Measurements from ENCODE around the gene CILP. TPM values are rescaled to one million over a fixed set of nuclear protein-coding genes. Genes with fewer than 3 reads are reported as not detected.

CILP gene
- total and polyA plus RNA-seq, 9 donors, result 10.4 to 32.5 (median 19.8) TPM

DNA sequence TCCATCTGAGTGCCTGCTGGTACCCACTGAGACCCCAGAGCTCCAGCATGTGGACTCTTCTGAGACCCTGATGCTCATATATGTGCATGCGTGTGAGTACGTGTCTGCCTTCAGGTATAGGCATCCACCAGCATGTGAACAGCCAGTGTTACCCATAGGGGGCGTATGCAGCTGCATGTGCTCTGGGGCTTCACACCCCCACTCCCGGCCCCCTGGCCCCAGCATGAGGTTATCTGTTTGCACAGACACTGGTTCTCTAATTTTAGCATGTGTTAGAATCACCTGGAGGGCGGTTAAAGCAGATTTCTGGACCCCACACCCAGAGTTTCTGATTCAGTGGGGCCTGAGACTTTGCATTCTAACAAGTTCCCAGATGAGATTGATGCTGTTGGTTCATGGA lies 824 bp upstream of the CILP start:
- Histone ChIP-seq H3K4me1 (ENCODE audit: control insufficient read depth, insufficient read depth, low read length) (peaks cover 48% of the 10 kb centered on the region), H3K9me3 (replicated peaks; ENCODE audit: control insufficient read depth, low read depth, low read length) (no peaks in the 10 kb centered on the region), H3K27me3 (ENCODE audit: control insufficient read depth, insufficient read depth, low read length) (peaks cover 1% of the 10 kb centered on the region), H3K27ac (ENCODE audit: low read length) (peak overlapping the region; percentile 65), H3K4me3 (ENCODE audit: low read length) (no peak overlapping the region), H3K36me3 (ENCODE audit: control insufficient read depth, insufficient read depth, low read length) (no peaks in the 10 kb centered on the region)
- DNase-seq, result no peak
- WGBS (ENCODE audit: insufficient coverage), result 77% methylated on average over 4 of the region's 5 CpGs

- Histone ChIP-seq H3K27me3 (ENCODE audit: control insufficient read depth, insufficient read depth, low read length) (peaks cover 2% of the 10 kb centered on the region), H3K4me3 (ENCODE audit: low read length) (no peak overlapping the region), H3K9me3 (replicated peaks; ENCODE audit: control insufficient read depth, low read depth, low read length) (no peaks in the 10 kb centered on the region), H3K27ac (ENCODE audit: low read length) (peak overlapping the region; percentile 65), H3K36me3 (ENCODE audit: control insufficient read depth, insufficient read depth, low read length) (no peaks in the 10 kb centered on the region), H3K4me1 (ENCODE audit: control insufficient read depth, insufficient read depth, low read length) (peaks cover 50% of the 10 kb centered on the region)
- WGBS (ENCODE audit: insufficient coverage), result 11% methylated on average over 2 of the region's 6 CpGs
- DNase-seq, result peak; percentile 93
These were observed 259 bp upstream of the CILP start for GRCh38 chr15:65211482-65211982.

DNA sequence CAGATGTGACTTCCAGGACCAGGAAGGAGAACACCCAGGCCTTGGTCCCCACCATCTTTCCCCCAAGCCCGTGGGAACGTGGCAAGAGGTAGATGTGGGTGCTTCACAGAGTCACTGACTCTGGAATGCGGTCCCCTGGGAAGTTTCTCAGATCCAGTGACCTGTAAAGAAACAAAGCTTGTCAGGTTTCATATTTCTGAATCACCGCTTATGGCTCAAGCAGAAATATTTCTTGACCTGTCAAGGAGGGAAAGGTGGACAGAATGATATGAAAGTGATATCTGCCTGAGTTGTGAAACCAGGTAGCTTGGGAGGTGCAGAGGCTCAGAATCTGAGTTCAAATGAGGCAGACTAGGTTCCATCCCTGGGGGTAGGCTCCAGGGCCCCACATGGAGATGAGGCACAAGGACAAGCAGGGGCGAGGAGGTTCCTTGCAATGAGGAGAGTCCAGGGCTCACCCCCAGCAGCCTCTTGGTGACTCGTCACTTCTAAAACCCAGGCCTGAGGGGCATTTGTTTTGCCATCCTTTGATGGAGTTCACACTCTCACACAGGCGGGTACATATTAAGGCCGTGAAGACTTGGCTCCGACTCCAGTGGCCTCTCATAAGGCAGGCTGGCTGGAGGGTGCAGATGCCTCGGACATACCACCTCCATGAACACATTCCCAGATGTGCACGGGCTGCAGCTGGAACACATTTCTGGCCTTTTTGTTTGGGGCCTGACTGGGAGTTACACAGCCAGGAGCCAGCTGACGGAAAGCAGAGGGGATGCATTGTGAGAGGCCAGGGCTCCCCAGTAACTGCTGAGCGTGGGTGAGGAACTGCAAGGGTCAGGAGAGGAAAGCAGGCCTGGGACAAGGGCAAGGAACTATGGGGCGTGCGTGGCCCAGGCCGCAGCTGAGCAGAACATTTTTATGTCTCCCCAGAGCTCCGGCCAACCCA lies 1.3 kb downstream of the CILP start:
- H3K4me3 ChIP-seq (ENCODE audit: low read length), result no peak overlapping the region
- 19% methylated on average over 8 of the region's 17 CpGs for WGBS (ENCODE audit: insufficient coverage)
- DNase-seq, result peak; percentile 84
- peaks cover 55% of the 10 kb centered on the region for H3K4me1 ChIP-seq (ENCODE audit: control insufficient read depth, insufficient read depth, low read length)
- H3K36me3 ChIP-seq (ENCODE audit: control insufficient read depth, insufficient read depth, low read length), result no peaks in the 10 kb centered on the region
- peak overlapping the region; percentile 71 for H3K27ac ChIP-seq (ENCODE audit: low read length)
- H3K27me3 ChIP-seq (ENCODE audit: control insufficient read depth, insufficient read depth, low read length), result peaks cover 2% of the 10 kb centered on the region
- no peaks in the 10 kb centered on the region for H3K9me3 ChIP-seq (replicated peaks; ENCODE audit: control insufficient read depth, low read depth, low read length)

DNA sequence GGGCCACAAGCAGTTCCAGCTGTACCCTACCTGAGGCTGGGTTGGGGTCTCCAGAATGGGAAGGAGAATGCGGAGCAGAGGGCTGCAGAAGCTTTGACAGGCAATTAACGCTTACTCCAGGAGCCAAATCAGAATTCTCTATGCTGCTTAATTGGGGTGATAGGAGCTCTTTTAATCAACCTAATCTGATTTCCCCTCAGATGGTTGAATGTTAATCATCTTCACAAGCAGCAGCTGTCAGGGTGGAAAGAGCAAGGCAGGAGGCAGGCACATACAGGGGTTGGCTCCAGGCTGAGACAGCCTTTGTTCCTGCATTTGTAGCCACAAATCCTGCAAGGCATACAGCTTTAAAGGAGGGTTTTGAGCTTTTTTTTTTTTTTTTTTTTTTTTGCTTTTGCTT lies 2.6 kb downstream of the CILP start:
- H3K4me1 ChIP-seq (ENCODE audit: control insufficient read depth, insufficient read depth, low read length), result peaks cover 52% of the 10 kb centered on the region
- H3K9me3 ChIP-seq (replicated peaks; ENCODE audit: control insufficient read depth, low read depth, low read length), result no peaks in the 10 kb centered on the region
- DNase-seq, result no peak
- peaks cover 2% of the 10 kb centered on the region for H3K27me3 ChIP-seq (ENCODE audit: control insufficient read depth, insufficient read depth, low read length)
- no peak overlapping the region for H3K4me3 ChIP-seq (ENCODE audit: low read length)
- H3K36me3 ChIP-seq (ENCODE audit: control insufficient read depth, insufficient read depth, low read length), result no peaks in the 10 kb centered on the region
- 80% methylated on average over 1 of the region's 2 CpGs for WGBS (ENCODE audit: insufficient coverage)
- H3K27ac ChIP-seq (ENCODE audit: low read length), result no peak overlapping the region

DNA sequence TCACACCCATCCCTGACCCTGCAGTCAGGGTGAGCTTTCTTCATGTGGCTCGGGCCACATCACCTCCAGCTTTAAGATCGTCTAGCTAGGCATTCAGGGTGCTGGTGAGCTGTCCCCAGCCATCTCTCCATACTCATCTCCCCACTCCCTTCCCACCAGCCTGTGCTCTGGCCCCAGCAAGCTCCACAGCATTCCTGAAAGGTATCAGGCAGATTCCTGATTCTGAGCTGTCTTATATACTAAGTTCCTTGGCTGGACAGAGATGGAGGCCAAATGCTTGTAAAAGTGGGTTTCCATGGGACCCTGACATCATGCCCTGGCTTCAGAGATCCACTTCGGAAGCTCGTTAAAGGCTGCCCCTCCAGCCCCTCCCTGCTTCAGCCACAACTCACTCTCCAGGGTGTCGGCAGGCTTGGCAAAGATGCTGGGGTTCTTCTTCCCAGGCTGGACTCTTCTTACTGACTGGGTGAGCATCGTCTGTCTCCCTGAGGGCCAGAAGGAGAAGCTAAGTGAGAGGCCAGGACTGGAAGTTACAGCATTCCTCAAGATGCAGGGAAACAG lies 3.9 kb downstream of the CILP start:
- peak; percentile 65 for DNase-seq
- H3K9me3 ChIP-seq (replicated peaks; ENCODE audit: control insufficient read depth, low read depth, low read length), result no peaks in the 10 kb centered on the region
- peaks cover 51% of the 10 kb centered on the region for H3K4me1 ChIP-seq (ENCODE audit: control insufficient read depth, insufficient read depth, low read length)
- H3K27ac ChIP-seq (ENCODE audit: low read length), result no peak overlapping the region
- H3K4me3 ChIP-seq (ENCODE audit: low read length), result no peak overlapping the region
- H3K27me3 ChIP-seq (ENCODE audit: control insufficient read depth, insufficient read depth, low read length), result peaks cover 2% of the 10 kb centered on the region
- WGBS (ENCODE audit: insufficient coverage), result 41% methylated on average over 3 of the region's 6 CpGs
- H3K36me3 ChIP-seq (ENCODE audit: control insufficient read depth, insufficient read depth, low read length), result no peaks in the 10 kb centered on the region

DNA sequence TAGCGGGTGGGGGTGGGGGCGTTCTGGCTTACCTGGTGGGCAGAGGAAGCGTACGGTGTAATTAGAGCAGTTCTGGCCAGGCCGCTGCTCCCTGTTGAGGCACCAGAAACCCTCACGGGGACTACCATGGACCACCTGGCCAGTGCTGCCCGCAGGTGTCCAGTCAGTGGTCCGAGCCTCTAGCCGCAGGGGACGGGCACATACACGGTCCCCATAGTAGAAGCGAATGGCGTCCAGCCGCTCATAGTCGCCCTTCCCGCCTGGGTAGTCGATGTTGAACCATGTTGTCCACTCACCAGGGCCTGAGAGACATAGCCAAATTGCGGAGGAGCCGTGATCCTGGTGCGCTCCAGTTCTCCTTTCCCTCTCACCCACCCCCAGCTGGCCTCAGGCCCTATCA lies 4.5 kb downstream of the CILP start:
- Histone ChIP-seq H3K27ac (ENCODE audit: low read length) (no peak overlapping the region), H3K27me3 (ENCODE audit: control insufficient read depth, insufficient read depth, low read length) (peaks cover 2% of the 10 kb centered on the region), H3K4me3 (ENCODE audit: low read length) (no peak overlapping the region), H3K9me3 (replicated peaks; ENCODE audit: control insufficient read depth, low read depth, low read length) (no peaks in the 10 kb centered on the region), H3K36me3 (ENCODE audit: control insufficient read depth, insufficient read depth, low read length) (peaks cover 4% of the 10 kb centered on the region), H3K4me1 (ENCODE audit: control insufficient read depth, insufficient read depth, low read length) (peaks cover 45% of the 10 kb centered on the region)
- no peak for DNase-seq
- 96% methylated on average over 20 of the region's 20 CpGs for WGBS (ENCODE audit: insufficient coverage)

GRCh38 chr15:65204931-65205660 lies 6.2 kb downstream of the CILP start:
- Histone ChIP-seq H3K27me3 (ENCODE audit: control insufficient read depth, insufficient read depth, low read length) (peaks cover 2% of the 10 kb centered on the region), H3K4me1 (ENCODE audit: control insufficient read depth, insufficient read depth, low read length) (peaks cover 28% of the 10 kb centered on the region), H3K4me3 (ENCODE audit: low read length) (no peak overlapping the region), H3K36me3 (ENCODE audit: control insufficient read depth, insufficient read depth, low read length) (peaks cover 5% of the 10 kb centered on the region), H3K27ac (ENCODE audit: low read length) (no peak overlapping the region), H3K9me3 (replicated peaks; ENCODE audit: control insufficient read depth, low read depth, low read length) (no peaks in the 10 kb centered on the region)
- peak; percentile 64 for DNase-seq
- 60% methylated on average over 10 of the region's 12 CpGs for WGBS (ENCODE audit: insufficient coverage)

- Histone ChIP-seq H3K27ac (ENCODE audit: low read length) (no peak overlapping the region), H3K9me3 (replicated peaks; ENCODE audit: control insufficient read depth, low read depth, low read length) (no peaks in the 10 kb centered on the region), H3K36me3 (ENCODE audit: control insufficient read depth, insufficient read depth, low read length) (peaks cover 5% of the 10 kb centered on the region), H3K4me3 (ENCODE audit: low read length) (no peak overlapping the region), H3K27me3 (ENCODE audit: control insufficient read depth, insufficient read depth, low read length) (peaks cover 2% of the 10 kb centered on the region), H3K4me1 (ENCODE audit: control insufficient read depth, insufficient read depth, low read length) (peaks cover 21% of the 10 kb centered on the region)
- 88% methylated on average over 4 of the region's 6 CpGs for WGBS (ENCODE audit: insufficient coverage)
- DNase-seq, result no peak
These were observed 6.9 kb downstream of the CILP start for GRCh38 chr15:65204236-65204930.

DNA sequence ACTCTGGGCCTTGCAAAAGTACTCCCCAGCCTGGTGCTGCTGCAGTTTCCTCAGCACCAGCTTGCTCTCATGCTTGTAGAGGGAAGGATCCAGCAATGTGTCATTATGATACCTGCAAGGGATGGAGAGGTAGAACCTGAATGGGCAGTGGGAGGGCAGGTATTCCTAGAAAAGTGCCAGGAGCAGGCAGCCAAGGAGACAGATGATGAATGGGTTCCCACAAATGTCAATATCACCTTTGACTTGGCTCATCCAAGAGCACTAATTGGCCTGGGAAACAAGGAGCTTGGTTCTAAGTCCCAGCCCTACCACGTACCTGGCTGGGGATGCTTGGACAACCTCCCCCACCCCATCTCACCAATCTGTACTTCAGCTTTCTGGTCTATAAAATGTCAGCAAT lies 9.4 kb downstream of the CILP start:
- no peaks in the 10 kb centered on the region for H3K9me3 ChIP-seq (replicated peaks; ENCODE audit: control insufficient read depth, low read depth, low read length)
- no peaks in the 10 kb centered on the region for H3K27me3 ChIP-seq (ENCODE audit: control insufficient read depth, insufficient read depth, low read length)
- H3K36me3 ChIP-seq (ENCODE audit: control insufficient read depth, insufficient read depth, low read length), result peaks cover 11% of the 10 kb centered on the region
- H3K4me3 ChIP-seq (ENCODE audit: low read length), result no peak overlapping the region
- H3K4me1 ChIP-seq (ENCODE audit: control insufficient read depth, insufficient read depth, low read length), result peaks cover 6% of the 10 kb centered on the region
- no peak for DNase-seq
- H3K27ac ChIP-seq (ENCODE audit: low read length), result no peak overlapping the region
- WGBS (ENCODE audit: insufficient coverage), result 89% methylated on average over 1 of the region's 1 CpG

All from muscle of leg (tissue), 11 donors.